Fibroblast of upper back skin (primary cell): ENCODE data around the gene MCM7.

Experiments used
- DNase-seq: peaks from one replicate; pipeline ENCODE4 v3.0.0-alpha.2; 2013

The MCM7 gene

GRCh38 chr7:100122067-100122466 lies 20.9 kb upstream of the MCM7 start:
- DNase-seq = no peak

- no peak for DNase-seq
Measured at GRCh38 chr7:100120733-100121036, 19.5 kb upstream of the MCM7 start.

- DNase-seq = peak; percentile 65
Measured at GRCh38 chr7:100119970-100120732, 19.0 kb upstream of the MCM7 start.

GRCh38 chr7:100119072-100119969 lies 18.1 kb upstream of the MCM7 start, which contains the start of the genes CNPY4 and TAF6:
CNPY4 (plus strand) TSS chr7:100119634; CDS start chr7:100119745, 111 bp downstream.
TAF6 (minus strand) TSS chr7:100119358; CDS start chr7:100114209, 5,149 bp downstream.
- peak; percentile 94 for DNase-seq

- DNase-seq = no peak
Measured at GRCh38 chr7:100118388-100119071, 17.3 kb upstream of the MCM7 start.

GRCh38 chr7:100115026-100115425 lies 13.8 kb upstream of the MCM7 start:
- DNase-seq = no peak

- DNase-seq = no peak
Measured at GRCh38 chr7:100111914-100112313, 10.7 kb upstream of the MCM7 start.

- no peak for DNase-seq
Measured at GRCh38 chr7:100111156-100111555, 10.0 kb upstream of the MCM7 start.

- no peak for DNase-seq
Measured at GRCh38 chr7:100109521-100110163, 8.4 kb upstream of the MCM7 start.

GRCh38 chr7:100107890-100108289 lies 6.7 kb upstream of the MCM7 start:
- DNase-seq = no peak

GRCh38 chr7:100107125-100107737 lies 6.0 kb upstream of the MCM7 start:
- no peak for DNase-seq

- no peak for DNase-seq
Measured at GRCh38 chr7:100106633-100107032, 5.4 kb upstream of the MCM7 start.

- no peak for DNase-seq
Measured at GRCh38 chr7:100105534-100105933, 4.3 kb upstream of the MCM7 start.

- DNase-seq = peak; percentile 65
Measured at GRCh38 chr7:100102950-100103840, 2.0 kb upstream of the MCM7 start.

- DNase-seq = peak; percentile 97
Measured at GRCh38 chr7:100100420-100101015, 679 bp downstream of the MCM7 start.

- DNase-seq = no peak
Measured at GRCh38 chr7:100099452-100099851, 1.7 kb downstream of the MCM7 start.

- no peak for DNase-seq
Measured at GRCh38 chr7:100098913-100099312, 2.3 kb downstream of the MCM7 start.

GRCh38 chr7:100095704-100096103 lies 5.5 kb downstream of the MCM7 start:
- DNase-seq = no peak

- DNase-seq = no peak
Measured at GRCh38 chr7:100095289-100095688, 5.9 kb downstream of the MCM7 start.

GRCh38 chr7:100093925-100094486 lies 7.2 kb downstream of the MCM7 start:
- no peak for DNase-seq

GRCh38 chr7:100093498-100093897 lies 7.7 kb downstream of the MCM7 start:
- no peak for DNase-seq
